ENCODE data around the gene MRPL37.

DNA sequence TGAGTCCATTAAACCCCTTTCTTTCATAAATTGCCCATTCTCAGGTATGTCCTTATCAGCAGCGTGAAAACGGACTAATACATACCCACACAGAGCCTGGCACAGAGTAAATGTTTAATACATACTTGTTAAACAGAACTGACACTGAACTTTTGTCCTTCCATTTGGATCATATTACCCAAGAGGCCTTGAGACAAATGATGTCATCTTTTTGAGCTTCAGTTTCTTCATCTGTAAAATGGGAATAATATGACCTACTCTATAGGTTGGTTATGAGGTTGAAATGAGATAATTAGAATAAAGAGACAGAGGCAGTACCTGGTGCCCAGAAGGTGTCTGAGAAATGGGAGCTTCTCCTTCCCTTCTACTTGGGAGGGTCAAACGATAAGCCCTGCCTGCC is 13.9 kb upstream of the MRPL37 start:
- no peak for TF ChIP-seq EZH2phosphoT487 (IDR thresholded peaks at IDR 0.05; ENCODE audit: borderline replicate concordance)
- TF ChIP-seq CTCF (conservative IDR thresholded peaks at IDR 0.05; ENCODE audit: low read length), result no peak

Data from Loucy (cell line).